T follicular helper cell (primary cell): ENCODE data around the gene KCNJ12.
"Not testable (repeated sequence)": the region's sequence is repeated elsewhere in the genome, so short reads cannot be mapped to it uniquely, and the experiment has no call there.

ENCODE experiments used
- DNase-seq: peaks from one replicate; pipeline ENCODE4 v3.0.0-alpha.2; 2020; ENCODE audit warnings: low read depth

Gene KCNJ12

DNA sequence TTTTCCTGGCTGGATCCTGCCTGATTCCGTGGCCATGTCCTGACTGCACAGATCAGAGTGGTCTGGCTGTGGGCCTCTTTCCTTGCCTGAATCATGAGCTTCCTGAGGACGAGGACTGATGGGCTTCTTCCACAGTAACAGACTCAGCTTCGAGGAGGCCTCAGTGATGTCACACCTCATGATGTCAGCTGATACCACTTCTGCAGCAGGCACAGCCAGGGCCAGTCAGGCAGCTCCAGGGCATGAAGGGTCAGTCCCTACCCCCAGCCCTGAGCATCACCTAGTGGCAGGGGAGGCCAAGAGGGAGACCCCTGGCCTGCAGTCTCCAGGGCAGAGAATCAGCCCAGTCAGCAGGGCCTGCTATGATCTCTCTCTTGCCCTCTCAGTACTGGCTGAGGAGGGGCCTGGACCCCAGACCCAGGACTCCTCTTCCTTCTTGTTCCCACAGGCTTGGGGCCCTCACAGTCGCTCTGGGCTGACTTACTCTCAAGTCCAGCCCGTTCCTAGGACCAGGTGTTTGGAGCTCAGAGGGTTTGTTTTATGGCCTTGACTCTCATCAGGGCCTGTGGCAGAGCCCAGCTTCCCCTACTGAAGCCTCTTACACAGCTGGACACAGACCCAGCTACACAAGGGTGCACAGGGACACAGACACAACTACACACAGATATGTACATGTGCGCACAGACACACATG is 26.7 kb upstream of the KCNJ12 start:
- not testable (repeated sequence) for DNase-seq

DNA sequence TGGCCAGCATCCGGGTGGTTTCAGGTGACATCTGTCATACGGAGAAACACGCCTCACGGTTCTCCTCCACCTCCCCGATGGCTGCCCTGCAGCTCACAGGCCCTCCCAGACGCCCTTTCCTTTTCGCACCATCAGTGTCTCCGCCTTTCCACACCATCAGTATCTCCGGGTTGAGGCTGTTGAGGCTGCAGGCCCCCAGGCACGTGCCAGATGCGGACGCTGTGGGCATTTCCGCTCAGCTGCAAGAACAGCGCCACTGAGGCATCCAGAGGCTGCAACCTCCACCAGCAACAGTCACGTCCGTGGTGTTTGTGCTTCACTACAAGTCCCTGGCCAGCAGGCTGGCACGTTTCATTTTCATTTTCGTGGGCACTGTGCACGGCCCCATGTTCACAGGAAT is 25.7 kb upstream of the KCNJ12 start:
- DNase-seq = not testable (repeated sequence)

DNA sequence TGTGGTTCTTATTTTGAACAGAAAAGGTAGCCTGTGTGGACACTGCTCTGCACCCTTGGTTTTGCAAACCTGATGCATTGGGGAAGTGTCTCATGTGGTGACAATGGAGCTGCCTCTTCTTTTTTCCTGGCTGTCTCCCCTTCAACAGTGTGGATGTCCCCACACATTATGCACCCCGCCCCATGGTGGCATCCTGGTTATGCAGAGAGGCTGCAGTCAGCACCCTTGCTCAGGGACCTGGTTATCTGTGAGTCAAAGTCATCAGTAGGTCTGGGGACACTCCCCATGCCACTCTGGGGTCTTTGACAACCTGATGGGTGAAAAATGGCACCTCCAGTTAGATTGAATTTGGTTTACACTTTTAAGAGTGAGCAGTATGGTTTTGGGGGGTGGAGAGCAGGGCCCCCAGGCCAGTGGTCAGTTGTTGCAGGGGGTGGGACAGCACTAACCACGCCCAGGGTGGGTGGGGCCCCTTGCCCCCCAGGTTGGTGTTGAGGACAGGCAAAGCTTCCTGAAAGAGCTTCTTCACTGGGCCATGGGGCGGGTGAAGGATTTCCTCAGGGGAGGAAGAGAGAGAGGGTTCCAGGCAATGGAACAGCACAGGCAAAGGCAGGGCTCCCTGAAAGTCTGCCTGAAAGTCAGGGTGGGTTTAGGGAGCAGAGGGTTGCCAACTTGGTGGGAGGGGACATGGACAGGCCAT is 24.6 kb upstream of the KCNJ12 start:
- DNase-seq = no peak

- no peak for DNase-seq
Observed at GRCh38 chr17:21352221-21352980, 23.8 kb upstream of the KCNJ12 start.

DNA sequence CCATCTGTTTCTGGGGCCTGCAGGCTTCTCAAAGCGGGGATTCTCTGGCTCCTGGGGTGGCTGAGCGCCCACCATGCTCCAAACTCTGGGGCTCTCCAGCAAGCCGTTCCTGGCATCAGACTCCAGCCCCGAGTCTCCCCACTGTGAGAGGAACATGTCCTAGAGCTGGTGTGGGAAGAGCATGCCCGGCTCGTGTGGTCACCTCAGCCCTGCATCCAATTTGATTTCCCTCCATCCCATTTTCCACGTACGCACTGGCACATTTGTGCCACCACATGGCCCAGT is 23.2 kb upstream of the KCNJ12 start:
- DNase-seq = no peak

DNA sequence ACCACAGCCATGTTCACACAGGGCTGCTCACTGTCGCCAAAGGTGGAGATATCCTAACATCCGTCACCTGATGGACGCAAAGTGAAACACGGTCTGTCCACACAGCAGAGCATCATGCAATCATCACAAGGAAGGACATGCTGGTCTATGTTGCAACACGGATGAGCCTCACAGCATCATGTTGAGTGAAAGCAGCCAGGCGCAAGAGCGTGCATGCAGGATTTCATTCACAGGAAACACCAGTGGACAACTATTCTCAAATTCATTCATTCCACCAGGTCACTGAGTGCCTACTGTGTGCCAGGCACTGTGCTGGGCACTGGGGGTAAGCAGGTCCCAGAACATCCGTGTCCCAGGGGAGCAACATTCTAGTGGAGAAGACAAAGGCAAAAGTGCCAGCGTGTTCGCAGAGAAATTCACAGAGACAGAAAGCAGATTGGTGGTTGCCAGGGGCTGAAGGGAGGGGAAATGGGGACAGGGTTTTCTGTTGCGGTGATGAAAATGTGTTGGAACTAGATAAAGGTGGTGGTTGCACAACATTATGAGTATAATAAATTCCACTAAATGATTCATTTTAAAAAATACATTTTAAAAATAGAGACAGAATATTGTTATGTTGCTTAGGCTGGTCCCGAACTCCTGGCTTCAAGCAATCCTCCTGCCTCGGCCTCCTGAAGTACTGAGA is 22.7 kb upstream of the KCNJ12 start:
- DNase-seq = no peak

- no peak for DNase-seq
Observed at GRCh38 chr17:21354796-21355385, 21.3 kb upstream of the KCNJ12 start.

- DNase-seq = no peak
Observed at GRCh38 chr17:21355586-21355985, 20.6 kb upstream of the KCNJ12 start.

- DNase-seq = no peak
Observed at GRCh38 chr17:21356537-21357127, 19.5 kb upstream of the KCNJ12 start.

- DNase-seq = no peak
Observed at GRCh38 chr17:21357281-21357680, 18.9 kb upstream of the KCNJ12 start.

DNA sequence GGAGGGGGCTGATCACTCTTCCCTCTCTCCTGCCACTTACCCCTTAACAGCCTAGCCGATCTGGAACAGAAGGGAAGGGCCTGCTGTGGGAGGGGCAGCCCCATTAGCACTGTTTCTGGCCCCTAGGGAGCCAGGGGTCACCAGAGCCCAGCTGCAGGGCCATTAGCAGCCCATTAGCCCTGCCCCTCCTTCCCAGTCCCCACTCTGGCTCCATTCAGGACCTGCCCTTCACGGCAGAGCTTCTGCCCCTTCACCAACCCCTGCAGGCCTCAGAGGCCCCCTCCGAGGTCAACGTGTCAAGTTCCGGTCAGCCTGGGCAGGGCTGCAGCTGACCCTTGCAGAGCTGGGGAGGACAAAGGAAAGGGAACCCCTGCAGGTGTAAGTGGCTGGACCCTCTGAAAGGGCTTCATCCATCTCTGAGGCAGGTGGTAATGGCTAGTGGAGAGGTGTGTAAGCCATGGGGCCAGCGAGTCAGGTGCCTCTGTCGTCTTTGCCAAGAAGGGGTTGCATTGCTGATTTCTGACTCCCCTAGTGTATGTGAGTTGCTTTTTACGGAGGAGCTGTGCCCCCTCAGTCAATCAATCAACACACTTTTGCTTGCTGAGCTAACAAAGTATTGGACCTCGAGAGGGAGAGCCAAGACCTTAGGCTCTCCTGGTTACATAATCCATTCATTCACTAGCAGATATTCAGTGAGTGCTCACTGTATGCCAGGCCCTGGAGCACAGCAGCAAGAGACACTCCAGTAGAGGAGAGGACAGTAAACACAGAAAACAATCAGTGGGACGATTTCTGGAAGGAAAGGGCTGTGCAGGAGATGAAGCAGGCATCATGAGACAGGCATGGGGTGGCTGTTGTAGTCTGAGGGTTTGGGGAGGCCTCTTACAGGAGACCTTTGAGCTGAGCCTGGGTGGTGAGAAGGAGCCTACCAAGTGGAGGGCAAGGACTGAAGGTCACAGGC is 18.2 kb upstream of the KCNJ12 start:
- no peak for DNase-seq

GRCh38 chr17:21358682-21359482 is 17.3 kb upstream of the KCNJ12 start:
- DNase-seq = no peak

DNA sequence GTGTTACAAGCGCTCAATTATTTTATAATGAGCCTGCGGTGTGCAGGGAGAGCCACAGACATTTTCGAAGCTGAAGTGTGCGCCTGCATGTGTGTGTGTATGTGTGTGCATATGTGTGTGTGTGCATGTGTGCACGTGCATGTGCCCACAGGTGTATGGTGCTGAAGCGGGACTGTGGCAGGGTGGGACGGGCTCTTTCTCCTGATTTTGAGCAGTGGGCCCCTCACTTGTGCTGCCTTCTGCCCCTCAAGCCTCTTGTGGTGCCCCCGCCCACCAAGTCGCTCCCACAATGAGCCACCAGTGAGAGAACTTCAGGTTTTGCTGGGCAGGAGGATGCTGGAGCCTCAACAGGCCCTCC is 16.7 kb upstream of the KCNJ12 start:
- DNase-seq = no peak

DNA sequence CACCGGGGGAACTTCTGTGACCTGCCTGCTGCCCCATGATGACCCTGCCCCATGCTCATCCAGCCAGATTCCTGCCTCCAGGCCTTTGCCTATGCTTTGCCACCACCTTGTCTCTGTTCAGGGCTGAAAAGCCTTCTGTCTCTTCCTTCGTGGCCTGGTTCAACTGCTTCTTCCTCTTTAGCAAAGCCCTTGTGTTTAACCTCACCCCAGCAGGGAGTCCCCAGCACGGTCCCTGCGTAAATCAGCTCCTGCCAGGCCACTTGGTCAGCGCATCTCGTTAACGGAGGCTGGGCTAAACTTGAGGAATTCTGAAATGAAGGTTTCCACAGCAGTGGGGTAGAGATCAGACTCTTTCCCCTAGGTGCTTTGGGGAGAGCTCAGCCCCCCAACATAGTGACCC is 16.1 kb upstream of the KCNJ12 start:
- no peak for DNase-seq

DNA sequence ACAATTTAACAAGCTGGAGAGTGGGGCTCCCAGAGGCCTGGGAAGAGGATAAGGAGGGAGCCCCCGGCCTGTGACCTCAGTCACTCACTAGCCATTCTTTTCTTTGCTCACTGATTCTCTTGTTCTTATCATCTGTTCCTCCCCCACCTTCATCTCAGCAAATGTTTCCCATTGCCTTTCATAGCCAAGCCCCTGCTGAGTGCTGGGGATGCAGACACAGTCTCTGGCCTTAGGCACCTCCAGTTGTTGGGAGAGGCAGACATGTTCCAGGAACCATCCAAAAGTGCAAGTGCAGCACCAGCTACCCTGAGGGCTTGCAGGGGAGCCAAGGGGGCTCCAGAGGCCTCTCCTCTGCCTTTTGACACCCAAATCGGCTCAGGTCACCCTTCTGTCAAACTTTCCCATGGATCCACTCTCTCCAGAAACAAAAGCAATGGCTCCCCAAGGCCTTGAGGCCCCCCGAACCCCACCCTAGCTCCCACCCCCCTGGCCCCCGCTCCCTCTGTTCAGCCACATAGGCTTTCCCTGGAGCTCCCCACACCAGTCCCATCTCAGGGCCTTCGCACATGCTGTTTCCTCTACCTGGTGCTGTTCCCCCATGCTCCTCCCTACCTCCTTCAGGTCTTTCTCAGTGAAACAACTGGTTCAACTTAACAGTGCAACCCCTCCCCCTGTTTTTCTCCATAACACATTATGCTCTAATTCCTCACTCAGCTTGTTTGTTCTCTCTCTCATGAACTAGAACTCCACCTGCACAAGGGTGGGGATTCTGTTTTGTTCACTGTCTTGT is 14.9 kb upstream of the KCNJ12 start:
- no peak for DNase-seq

DNA sequence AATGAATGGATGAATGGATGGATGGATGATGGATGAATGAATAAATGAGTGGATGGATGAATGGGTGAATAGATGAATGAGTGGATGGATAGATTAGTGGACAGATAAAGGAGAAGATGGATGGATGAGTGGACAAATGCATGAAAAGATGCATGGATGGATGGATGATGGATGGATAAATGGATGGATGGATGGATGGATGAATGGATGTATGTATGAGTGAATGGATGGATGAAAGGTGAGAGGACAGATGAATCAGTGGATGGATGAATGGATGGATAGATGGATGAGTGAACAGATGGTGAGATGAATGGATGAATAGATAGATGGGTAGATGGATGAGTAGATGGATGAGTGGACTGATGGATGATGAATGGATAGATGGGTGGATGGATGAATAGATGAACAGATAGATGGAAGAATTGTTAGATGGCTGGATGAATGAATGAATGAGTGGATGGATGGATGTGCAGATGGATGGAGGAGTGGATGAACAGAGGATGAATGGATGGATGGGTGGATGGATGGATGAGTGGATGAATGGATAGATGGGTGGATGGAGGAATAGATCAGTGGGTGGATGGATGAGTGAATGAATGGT is 13.7 kb upstream of the KCNJ12 start:
- no peak for DNase-seq

GRCh38 chr17:21363776-21364642 is 12.1 kb upstream of the KCNJ12 start:
- no peak for DNase-seq

- DNase-seq = no peak
Observed at GRCh38 chr17:21365016-21365415, 11.1 kb upstream of the KCNJ12 start.
